KBM-7 (cell line): Measurements from ENCODE around the gene SLC5A8.
"Not testable (repeated sequence)": the region's sequence is repeated elsewhere in the genome, so short reads cannot be mapped to it uniquely, and the experiment has no call there.

Experiments
- DNase-seq: peaks from one replicate; pipeline ENCODE4 v3.0.0-alpha.2; 2015
- in situ Hi-C: fragments of 300-500 bp; cut with MboI; formaldehyde crosslinking; loops from 2 replicates; pipeline ENCODE4 v1.14.3; 2020; ENCODE audit warnings: low sequenced_read_pairs, low pct_unique_long_range_greater_than_20kb, mixed read lengths

SLC5A8 gene

DNA sequence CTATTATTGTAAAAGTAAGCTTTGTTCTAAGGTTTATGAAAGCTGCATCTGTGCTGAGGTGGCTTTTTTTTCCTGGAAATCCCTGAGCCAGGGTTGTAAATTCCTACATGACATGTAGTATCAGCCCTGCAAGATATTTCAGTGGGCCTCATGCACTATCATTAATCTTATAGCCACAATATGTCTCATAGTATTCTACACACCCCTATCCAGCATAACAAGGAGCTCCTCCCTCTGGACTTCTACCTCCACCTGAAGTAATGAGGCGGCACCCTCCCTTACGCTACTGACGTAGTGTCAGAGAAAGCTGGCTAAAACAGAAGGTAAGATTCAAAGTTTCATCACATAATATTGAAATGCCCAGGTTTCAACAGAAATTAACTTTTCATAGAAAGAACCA lies 35.5 kb downstream of the SLC5A8 start:
- DNase-seq: no peak

DNA sequence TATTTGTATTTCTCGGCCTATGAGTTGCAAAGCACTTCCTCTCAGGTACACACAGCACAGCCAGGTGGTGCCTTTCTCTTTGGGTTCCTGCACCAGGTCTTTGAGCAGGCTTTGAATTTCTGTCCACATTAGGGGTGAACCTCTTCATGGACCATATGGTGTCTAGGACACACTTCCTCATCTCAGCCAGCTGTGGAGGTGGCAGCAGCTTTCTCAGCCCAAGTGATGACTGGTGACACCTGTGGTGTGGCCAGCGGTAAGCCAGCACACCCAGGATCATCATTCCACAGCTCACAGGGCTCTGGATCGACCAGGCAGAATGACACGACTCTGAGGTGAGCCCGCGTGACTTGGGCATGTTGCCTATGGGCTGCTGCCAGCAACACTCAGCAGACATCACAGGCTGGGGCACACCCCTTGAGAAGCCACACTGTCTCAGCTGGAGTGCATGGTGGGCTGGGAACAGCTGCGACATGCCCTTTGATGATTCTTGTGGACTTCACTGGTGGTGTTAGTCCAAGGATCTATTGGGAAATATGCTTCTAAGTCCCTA lies 36.8 kb downstream of the SLC5A8 start:
- in situ Hi-C loops: no loop called here
- no peak for DNase-seq

More for the DNA sequence above, 35.5 kb downstream of the SLC5A8 start:
- in situ Hi-C loops: no loop called here

DNA sequence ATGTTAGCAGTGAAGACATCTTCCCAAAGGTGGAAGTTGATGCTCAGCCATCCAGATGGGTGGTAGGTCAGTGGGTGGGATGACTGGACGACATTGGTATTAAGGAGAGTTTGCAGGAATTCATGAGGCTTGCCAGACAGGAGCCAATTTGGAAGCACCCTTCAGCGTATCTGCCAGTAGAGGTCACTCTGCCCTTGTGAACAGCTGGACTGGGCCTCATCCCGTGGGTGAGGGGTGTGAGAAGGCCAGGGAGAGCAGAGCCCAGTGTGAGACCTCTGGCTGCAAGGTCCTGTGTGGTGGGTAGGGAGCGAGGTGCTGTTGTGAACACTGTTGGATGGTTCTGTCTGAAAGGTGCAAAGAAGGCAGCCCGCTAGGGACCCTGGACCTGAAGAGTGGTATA lies 37.7 kb downstream of the SLC5A8 start:
- in situ Hi-C loops: no loop called here
- peak; percentile 7 for DNase-seq

DNA sequence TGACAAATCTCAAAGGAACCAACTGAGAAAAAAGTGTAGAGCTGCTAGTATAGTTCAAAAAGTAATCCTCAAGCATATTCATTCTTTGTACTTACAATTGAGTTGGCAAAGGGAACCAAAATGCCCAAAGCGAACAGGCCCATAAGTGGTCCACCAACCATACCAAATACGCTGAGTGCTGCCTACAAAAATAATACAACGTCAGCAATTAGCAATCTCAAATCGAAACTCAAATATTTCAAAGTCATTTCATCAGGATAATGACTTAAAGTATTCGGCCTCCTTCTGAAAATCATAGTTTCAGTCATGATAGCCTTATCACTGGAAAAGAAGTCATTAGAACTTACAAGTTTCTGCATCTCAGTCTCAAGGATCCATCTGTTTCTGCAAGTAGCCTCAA lies 42.0 kb downstream of the SLC5A8 start:
- in situ Hi-C loops: no loop called here
- DNase-seq: no peak

DNA sequence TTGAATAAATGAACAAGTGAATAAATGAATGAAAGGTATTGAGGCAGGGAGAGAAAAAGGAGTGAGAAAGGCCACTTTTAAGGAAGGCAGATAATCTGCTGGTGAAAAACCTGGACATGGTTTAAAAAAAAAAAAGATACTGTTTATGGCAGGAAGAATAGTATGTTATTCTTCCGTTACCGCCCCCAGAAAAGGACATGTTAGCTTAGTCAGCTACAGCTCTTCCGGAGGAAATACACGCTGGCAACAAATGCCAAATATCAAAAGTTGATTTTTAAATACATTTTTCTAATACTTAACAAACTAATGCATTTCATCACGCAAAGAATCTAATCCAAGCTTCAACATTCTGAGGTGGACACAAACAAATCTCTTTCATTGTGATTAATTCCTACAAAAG lies 43.2 kb downstream of the SLC5A8 start:
- in situ Hi-C loops: no loop called here
- DNase-seq: no peak

DNA sequence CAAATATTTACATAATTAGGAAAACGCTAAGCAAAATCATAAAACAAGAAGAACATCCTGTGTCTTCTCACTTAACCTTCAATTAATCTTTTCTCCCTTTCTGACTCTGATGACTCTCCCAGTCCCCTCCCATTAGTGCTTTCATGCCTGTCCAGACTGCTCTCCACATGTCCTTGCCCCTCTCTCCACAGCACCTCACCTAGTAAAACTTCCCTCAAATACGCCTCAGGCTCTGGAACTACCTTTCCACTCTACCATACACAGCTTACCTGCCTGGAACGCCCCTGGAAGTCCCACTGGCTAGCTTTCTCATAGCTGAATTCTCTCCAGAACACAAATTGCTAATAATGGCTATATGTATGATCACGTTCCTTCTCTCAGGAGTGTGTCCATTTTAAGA lies 44.7 kb downstream of the SLC5A8 start:
- no peak for DNase-seq
- in situ Hi-C loops: no loop called here

DNA sequence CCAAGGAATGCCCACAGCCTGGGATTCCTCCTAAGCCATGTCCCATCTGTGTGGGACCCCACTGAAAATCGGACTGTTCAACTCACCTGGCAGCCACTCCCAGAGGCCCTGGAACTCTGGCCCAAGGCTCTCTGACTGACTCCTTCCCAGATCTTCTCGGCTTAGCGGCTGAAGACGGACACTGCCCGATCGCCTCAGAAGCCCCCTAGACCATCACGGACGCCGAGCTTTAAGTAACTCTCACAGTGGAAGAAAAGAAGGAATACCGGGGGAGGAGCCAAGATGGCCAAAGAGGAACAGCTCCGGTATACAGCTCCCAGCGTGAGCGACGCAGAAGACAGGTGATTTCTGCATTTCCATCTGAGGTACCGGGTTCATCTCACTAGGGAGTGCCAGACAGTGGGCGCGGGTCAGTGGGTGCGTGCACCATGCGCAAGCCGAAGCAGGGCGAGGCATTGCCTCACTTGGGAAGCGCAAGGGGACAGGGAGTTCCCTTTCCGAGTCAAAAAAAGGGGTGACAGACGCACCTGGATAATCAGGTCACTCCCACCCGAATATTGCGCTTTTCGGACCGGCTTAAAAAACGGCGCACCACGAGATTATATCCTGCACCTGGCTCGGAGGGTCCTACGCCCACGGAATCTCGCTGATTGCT lies 64.1 kb downstream of the SLC5A8 start:
- in situ Hi-C loops, DNase-seq: not testable (repeated sequence)

DNA sequence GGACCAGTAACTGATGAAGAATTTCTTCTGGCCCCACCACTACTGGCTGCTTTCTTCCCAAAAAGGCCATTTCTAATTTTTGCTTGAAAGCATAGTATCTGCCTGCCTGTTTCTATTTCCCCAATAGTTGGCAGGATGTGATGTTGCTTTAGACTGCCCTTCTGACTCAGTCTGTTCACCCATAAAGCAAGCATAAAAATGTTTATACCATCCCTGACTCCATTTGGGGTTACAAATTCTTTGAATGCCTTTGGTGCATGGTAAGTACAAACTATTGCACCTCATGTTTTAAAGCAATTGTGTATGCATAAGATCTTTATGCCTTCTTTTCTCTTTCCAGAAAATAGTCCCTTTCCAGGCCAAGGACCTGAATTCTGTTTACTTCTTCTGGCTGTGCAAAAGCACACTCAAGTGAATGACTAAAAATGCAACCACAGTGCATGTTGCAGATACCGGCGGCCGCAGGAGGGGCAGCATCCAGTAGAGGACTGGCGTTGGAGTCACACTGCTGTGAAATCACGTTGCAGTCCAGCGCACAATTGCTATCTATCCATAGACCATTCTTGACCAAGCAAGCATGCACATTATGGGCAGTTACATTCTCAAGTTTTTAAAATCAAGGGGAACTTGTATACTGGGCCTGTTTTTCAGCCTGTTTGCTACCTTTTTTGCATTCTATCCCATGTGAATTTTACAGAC lies 82.4 kb downstream of the SLC5A8 start:
- in situ Hi-C loops: no loop called here
- DNase-seq: no peak

DNA sequence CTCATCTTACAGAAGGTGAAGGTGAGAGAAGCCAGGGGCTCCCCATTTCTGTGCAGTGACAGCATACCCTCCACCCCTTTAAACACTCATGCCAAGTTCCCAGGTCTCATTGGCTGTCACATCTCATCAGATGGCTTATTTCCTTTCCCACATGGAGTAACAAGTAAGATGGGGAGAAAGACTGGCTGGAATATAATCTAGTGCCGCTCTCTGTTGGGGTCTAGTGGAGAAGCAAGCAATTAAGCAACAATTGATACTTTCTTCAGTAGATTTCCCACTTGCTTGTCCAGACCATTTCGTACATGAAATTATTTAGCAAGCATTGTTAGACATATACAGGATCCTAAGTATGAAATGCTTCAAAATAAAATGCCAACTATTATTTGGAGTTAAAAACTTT lies 92.2 kb downstream of the SLC5A8 start:
- in situ Hi-C loops: no loop called here
- DNase-seq: no peak

DNA sequence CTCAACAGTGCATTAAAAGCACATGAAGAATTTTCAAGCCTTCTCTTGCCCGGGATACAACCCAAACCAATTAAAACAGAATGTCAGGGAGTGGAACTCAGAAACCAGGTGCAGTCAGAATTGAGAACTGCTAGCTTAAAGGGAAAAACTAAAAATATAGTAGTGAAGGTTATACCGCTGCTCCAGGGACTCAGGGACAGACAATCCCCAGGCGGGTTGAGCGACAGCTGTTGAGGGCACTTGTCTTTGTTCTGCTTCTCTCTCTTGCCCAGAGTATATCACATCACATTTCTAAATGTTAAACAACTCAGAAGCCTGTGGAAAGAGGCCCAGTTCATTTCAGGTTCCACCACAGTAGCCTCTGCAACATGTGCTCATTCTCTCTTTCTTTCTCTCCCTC lies 93.1 kb downstream of the SLC5A8 start:
- in situ Hi-C loops: no loop called here
- no peak for DNase-seq

DNA sequence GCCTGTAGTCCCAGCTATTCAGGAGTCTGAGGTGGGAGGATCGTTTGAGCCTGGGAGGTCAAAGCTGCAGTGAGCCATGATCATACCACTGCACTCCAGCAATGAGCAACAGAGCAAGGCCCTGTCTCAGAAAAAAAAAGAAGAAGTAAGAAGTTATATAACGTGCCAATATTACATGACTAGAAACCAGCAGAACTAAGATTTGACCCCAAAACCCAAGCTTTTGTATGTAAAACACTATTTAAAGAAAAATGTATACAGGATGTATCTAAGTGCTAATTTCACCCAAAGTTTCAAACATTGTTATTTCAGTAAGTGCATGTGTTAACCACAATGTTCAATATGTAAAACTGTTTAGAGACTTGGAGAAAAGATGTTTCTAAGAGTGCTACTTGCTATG lies 94.7 kb downstream of the SLC5A8 start:
- in situ Hi-C loops: no loop called here
- no peak for DNase-seq

DNA sequence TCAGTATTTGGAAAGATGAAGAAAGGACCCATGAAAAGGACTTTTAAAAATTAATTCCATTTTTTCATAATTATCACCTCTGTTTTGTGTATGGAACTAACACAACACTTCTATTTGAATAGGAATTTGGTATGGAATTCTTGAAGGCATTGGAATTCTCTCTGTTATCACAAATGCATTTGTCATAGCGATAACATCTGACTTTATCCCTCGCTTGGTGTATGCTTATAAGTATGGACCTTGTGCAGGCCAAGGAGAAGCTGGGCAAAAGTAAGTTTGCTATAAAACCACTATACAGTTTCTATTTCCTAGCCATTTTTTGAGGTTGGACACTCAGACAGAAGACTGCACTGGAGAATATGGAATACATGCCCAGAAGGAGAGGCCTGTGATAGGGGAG lies 98.6 kb downstream of the SLC5A8 start:
- DNase-seq: no peak
- in situ Hi-C loops: no loop called here

DNA sequence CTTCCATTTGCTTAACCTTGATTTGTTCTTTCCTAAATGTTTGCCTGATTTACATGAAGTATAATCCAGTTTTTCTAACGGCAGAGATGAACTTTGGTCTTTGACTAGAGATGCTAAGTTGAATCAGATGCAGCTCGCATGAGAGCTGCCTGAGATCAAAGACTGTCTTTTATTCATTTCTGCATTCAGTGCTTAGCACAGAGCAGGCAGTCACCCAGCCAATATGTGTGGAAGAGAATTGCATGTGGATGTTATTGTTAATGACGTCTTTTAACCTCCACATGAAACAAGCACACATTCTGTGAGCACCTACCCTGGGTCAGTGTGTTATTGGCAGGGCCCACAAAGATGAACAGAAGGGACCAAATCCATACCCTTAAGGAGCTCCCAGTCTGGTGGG lies 99.2 kb downstream of the SLC5A8 start:
- DNase-seq: no peak
- in situ Hi-C loops: no loop called here

DNA sequence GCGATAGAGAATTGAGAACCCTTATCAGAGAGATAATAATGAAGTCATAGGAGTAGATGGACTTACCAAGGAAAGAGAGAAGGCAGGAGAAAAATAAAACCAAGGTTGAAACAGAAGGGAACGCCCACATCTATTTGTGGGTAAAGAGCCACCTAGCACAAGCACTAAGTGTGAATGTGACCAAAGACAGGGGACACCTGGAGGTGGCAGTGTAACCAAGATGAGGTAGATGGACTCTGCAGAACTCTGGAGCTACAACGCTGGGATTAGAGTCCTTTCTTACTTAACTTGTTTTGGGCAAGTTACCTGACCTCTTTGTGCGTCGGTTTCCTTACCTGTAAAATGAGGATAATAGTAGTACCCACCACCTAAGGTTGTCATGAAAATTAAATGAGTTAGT lies 101.9 kb downstream of the SLC5A8 start:
- DNase-seq: no peak
- in situ Hi-C loops: no loop called here

DNA sequence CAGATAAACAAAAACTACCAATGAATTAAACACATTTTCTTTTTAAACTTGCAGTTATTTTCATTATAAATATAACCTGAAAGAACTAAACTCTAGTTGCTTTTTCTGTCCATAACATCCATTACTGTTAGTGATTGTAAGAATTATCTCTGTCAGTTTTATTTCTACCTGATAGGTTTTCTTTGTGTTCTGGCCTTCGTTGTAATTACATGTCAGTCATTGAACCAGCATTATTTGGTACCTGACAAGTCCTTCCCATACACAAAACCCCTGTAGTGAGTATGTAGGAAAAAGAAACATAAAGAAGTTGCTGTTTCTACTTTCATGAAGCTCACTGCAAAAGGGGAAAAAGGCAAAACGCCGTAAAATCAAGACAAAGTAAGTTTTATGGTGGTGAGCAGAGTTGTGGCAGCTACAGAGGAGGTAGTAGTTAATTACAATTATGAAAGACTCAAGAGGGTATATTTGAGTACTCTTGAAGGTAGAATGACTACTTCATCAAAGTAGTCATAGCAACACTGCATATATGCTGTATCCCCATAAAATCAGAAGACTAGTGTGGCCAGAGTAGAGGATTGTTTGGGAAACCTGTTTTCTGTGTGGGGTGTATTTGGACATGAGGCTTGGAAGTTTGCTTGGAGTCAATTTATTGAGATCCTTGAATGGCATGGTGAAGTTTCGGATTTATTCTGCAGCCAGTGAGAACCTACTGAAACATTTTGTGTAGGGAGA lies 102.8 kb downstream of the SLC5A8 start:
- in situ Hi-C loops: no loop called here
- DNase-seq: no peak
